K562 (cell line): ENCODE data around the gene PSMB11. TPM values are rescaled to one million over a fixed set of nuclear protein-coding genes. Genes with fewer than 3 reads are reported as not detected.

ENCODE experiments used
- ATAC-seq: fragments of 200-7000 bp; cut with Tn5 transposase; 3 replicates; pipeline ENCODE4 v1.9.1; 2020; ENCODE audit warnings: moderate library complexity
- BruUV-seq: library from RNA; stranded (reverse); fragments of 400-500 nt; replicated peaks from 2 replicates; lab custom pipeline; 2021; lab: Mats Ljungman, UMichigan
- CTCF ChIA-PET: fragments of 300-600 bp; formaldehyde crosslinking; extraction: SDS; loops from one replicate; lab custom pipeline; 2021; ENCODE audit warnings: low intra/inter-chr PET ratio; lab: Yijun Ruan, JAX
- POLR2A ChIA-PET: fragments of 300-600, 350-650 bp; sonication (Branson Sonifier 250); formaldehyde crosslinking; extraction: SDS; loops from one replicate; lab custom pipeline; 2021; ENCODE audit warnings: antibody characterized with exemption, inconsistent platforms; lab: Yijun Ruan, JAX
- DNase-seq, 4 experiments: peaks; one replicate each; pipeline versions ENCODE4 v3.0.0 to v3.0.0-alpha.2; 2011 to 2018; ENCODE audit warnings: low spot score in 3 of 4, mixed read lengths in 3 of 4; ENCODE audit errors: extremely low read depth in 1 of 4
- FAIRE-seq: peaks from 2 replicates; lab custom pipeline; 2011; peaks lifted over from hg19 to GRCh38; lab: Jason Lieb, UNC
- H2AFZ ChIP-seq: 2 replicates; pipeline ENCODE4 v1.6.0; 2011; ENCODE audit warnings: low read depth, low read length, control low read depth, inconsistent platforms
- H3K27ac ChIP-seq: fragments of 200-600 bp; 3 replicates; pipeline ENCODE4 v1.8.0; 2011; ENCODE audit warnings: low read depth, mild to moderate bottlenecking, control low read depth, inconsistent platforms, low read length, moderate library complexity, mixed read lengths; ENCODE audit errors: extremely low read depth
- H3K27me3 ChIP-seq, 2 experiments: fragments of 300-600 bp in 1 of 2; 2 replicates in 1 of 2; 3 replicates in 1 of 2; pipeline versions ENCODE4 v1.6.0 to v1.8.0; 2011; ENCODE audit warnings: inconsistent platforms in 2 of 2, low read length in 2 of 2, mild to moderate bottlenecking in 1 of 2, mixed read lengths in 1 of 2, moderate library complexity in 1 of 2; ENCODE audit not compliant: control insufficient read depth in 2 of 2, insufficient read depth in 2 of 2
- H3K36me3 ChIP-seq: fragments of 300-600 bp; 3 replicates; pipeline ENCODE4 v1.8.0; 2011; ENCODE audit warnings: mild to moderate bottlenecking, low read length, inconsistent platforms; ENCODE audit not compliant: control insufficient read depth, insufficient read depth
- H3K4me1 ChIP-seq, 2 experiments: fragments of 200-600 bp in 1 of 2; replicated peaks in 1 of 2; 2 replicates in 1 of 2; 3 replicates in 1 of 2; pipeline versions ENCODE4 v1.5.1 to v1.8.0; 2011; ENCODE audit warnings: inconsistent platforms in 2 of 2, low read length in 2 of 2, mild to moderate bottlenecking in 1 of 2, mixed read lengths in 1 of 2, moderate library complexity in 1 of 2; ENCODE audit not compliant: control insufficient read depth in 2 of 2, insufficient read depth in 2 of 2
- H3K4me2 ChIP-seq: 2 replicates; pipeline ENCODE4 v1.6.1; 2011; ENCODE audit warnings: low read length, control low read depth, inconsistent platforms, mixed read lengths; ENCODE audit not compliant: insufficient read depth
- H3K4me3 ChIP-seq: fragments of 200-600 bp; sonication (generic), shearing (Covaris generic); 2 replicates; pipeline ENCODE4 v1.5.1; 2016; ENCODE audit warnings: control low read depth, inconsistent platforms
- H3K79me2 ChIP-seq: fragments of 200-600 bp; 3 replicates; pipeline ENCODE4 v1.8.0; 2011; ENCODE audit warnings: low read length, inconsistent platforms; ENCODE audit not compliant: control insufficient read depth, insufficient read depth
- H3K9ac ChIP-seq, 2 experiments: 2 replicates each; pipeline versions ENCODE4 v1.6.0 to v1.6.1; 2011; ENCODE audit warnings: low read depth in 2 of 2, low read length in 2 of 2, control low read depth in 1 of 2, inconsistent platforms in 1 of 2, mild to moderate bottlenecking in 1 of 2, mixed read lengths in 1 of 2; ENCODE audit not compliant: insufficient read depth in 1 of 2
- H3K9me1 ChIP-seq: one replicate; pipeline ENCODE4 v1.6.0; 2011; ENCODE audit warnings: inconsistent platforms, mild to moderate bottlenecking, low read length, moderate library complexity; ENCODE audit not compliant: control insufficient read depth, insufficient read depth
- H3K9me3 ChIP-seq: replicated peaks from 2 replicates; pipeline ENCODE4 v1.5.1; 2011; ENCODE audit warnings: low read depth, low read length, inconsistent platforms; ENCODE audit not compliant: control insufficient read depth, insufficient read depth
- H4K20me1 ChIP-seq: replicated peaks from 2 replicates; pipeline ENCODE4 v1.6.1; 2011; ENCODE audit warnings: low read length, inconsistent platforms, mixed read lengths; ENCODE audit not compliant: control insufficient read depth, insufficient read depth
- ATF1 ChIP-seq, 2 experiments: fragments of 450-650 bp in 1 of 2; IDR thresholded peaks; 2 replicates each; pipeline ENCODE4 v1.6.1; 2016; ENCODE audit warnings: missing compliant biosample characterization in 1 of 2, missing genetic modification characterization in 1 of 2
- CTBP1 ChIP-seq: fragments of 450-650 bp; IDR thresholded peaks from 2 replicates; pipeline ENCODE4 v1.6.1; 2016; ENCODE audit warnings: borderline replicate concordance
- E2F6 ChIP-seq, 2 experiments: IDR thresholded peaks; 2 replicates each; pipeline ENCODE4 v1.6.1; 2011; ENCODE audit warnings: borderline replicate concordance in 1 of 2, control low read depth in 1 of 2, low read depth in 1 of 2, low read length in 1 of 2, mild to moderate bottlenecking in 1 of 2, mixed read lengths in 1 of 2, moderate library complexity in 1 of 2; ENCODE audit not compliant: insufficient read depth in 1 of 2, insufficient read length in 1 of 2, poor library complexity in 1 of 2, severe bottlenecking in 1 of 2; ENCODE audit errors: extremely low read depth in 1 of 2
- FUS ChIP-seq: fragments of 200-400 bp; formaldehyde crosslinking; optimal IDR thresholded peaks from 2 replicates; pipeline ENCODE3; 2017; ENCODE audit warnings: low read depth, low read length
- HDGF ChIP-seq: fragments of 450-650 bp; IDR thresholded peaks from 2 replicates; pipeline ENCODE4 v1.6.1; 2016
- HSF4 ChIP-seq: fragments of 250-450 bp; sonication (Bioruptor Pico); IDR thresholded peaks from 2 replicates; pipeline ENCODE4 v2.1.2; 2022; ENCODE audit warnings: mild to moderate bottlenecking, moderate library complexity, borderline replicate concordance
- MBD2 ChIP-seq: sonication (generic); IDR thresholded peaks from 2 replicates; pipeline ENCODE4 v1.6.1; 2016; ENCODE audit warnings: low read depth, borderline replicate concordance
- MCM7 ChIP-seq, 2 experiments: fragments of 450-650 bp; IDR thresholded peaks; 2 replicates each; pipeline ENCODE4 v1.6.1; 2016 to 2018
- NFIC ChIP-seq: fragments of 450-650 bp; IDR thresholded peaks from 2 replicates; pipeline ENCODE4 v1.6.1; 2017; ENCODE audit warnings: mild to moderate bottlenecking, inconsistent platforms
- NRF1 ChIP-seq, 2 experiments: fragments of 450-650 bp; IDR thresholded peaks in 1 of 2; conservative IDR thresholded peaks in 1 of 2; 2 replicates each; pipeline ENCODE4 v1.6.1; 2014; ENCODE audit warnings: mild to moderate bottlenecking in 2 of 2
- PHTF2 ChIP-seq: fragments of 250-450 bp; sonication (Bioruptor Pico); IDR thresholded peaks from 2 replicates; pipeline ENCODE4 v1.5.0; 2021; ENCODE audit warnings: mild to moderate bottlenecking
- PRDM10 ChIP-seq: fragments of 450-650 bp; IDR thresholded peaks from 2 replicates; pipeline ENCODE4 v1.6.1; 2018; ENCODE audit not compliant: partially characterized antibody
- PREB ChIP-seq: sonication (generic); formaldehyde crosslinking; IDR thresholded peaks from 2 replicates; pipeline ENCODE4 v1.8.1; 2023; ENCODE audit warnings: mild to moderate bottlenecking, missing genetic modification reagents
- RFX1 ChIP-seq: fragments of 450-650 bp; IDR thresholded peaks from 2 replicates; pipeline ENCODE4 v1.6.1; 2016; ENCODE audit warnings: mild to moderate bottlenecking, moderate library complexity
- TAL1 ChIP-seq: fragments of 450-650 bp; IDR thresholded peaks from 2 replicates; pipeline ENCODE4 v1.6.1; 2016; ENCODE audit warnings: mild to moderate bottlenecking
- TGIF2 ChIP-seq: sonication (generic); formaldehyde crosslinking; IDR thresholded peaks from 2 replicates; pipeline ENCODE4 v1.8.1; 2022; ENCODE audit warnings: mild to moderate bottlenecking, missing genetic modification reagents, moderate library complexity
- ZC3H4 ChIP-seq: sonication (generic); formaldehyde crosslinking; IDR thresholded peaks from 2 replicates; pipeline ENCODE4 v1.9.0; 2021; ENCODE audit warnings: missing genetic modification reagents, borderline replicate concordance
- ZNF263 ChIP-seq: sonication (generic); formaldehyde crosslinking; IDR thresholded peaks from 2 replicates; pipeline ENCODE4 v1.8.0; 2022; ENCODE audit warnings: mild to moderate bottlenecking, missing genetic modification reagents, borderline replicate concordance
- ZNF696 ChIP-seq: fragments of 250-450 bp; sonication (Bioruptor Pico); conservative IDR thresholded peaks from 2 replicates; pipeline ENCODE4 v1.4.0; 2020; ENCODE audit warnings: mild to moderate bottlenecking, moderate library complexity
- WGBS: fragments of 100-300 bp; shearing (Covaris generic); methylation state at CpG from one replicate; pipeline ENCODE4 v1.1.6; 2016; ENCODE audit warnings: low coverage, mixed read lengths; ENCODE audit not compliant: insufficient coverage; ENCODE audit errors: missing lambda C conversion rate; 5-methylcytosine and 5-hydroxymethylcytosine counted together
- in situ Hi-C: fragments of 300-500 bp; cut with MboI; formaldehyde crosslinking; loops from 4 replicates; pipeline ENCODE4 v1.15.0; 2018; ENCODE audit warnings: inconsistent platforms, mixed read lengths
- intact Hi-C: fragments of 100-400 bp; cut with micrococcal nuclease; formaldehyde crosslinking; loops from 2 replicates; pipeline ENCODE4 v1.14.2; 2022
- polyA plus RNA-seq, 8 experiments: library from polyadenylated mRNA; depleted of rRNA in 4 of 8; stranded (reverse) in 5 of 8; unstranded in 3 of 8; fragments of >200 nt; fragmentation: Nextera tagmentation in 2 of 8; fragmentation: Illumina TruSeq in 1 of 8; extraction: Ambion mirVana in 2 of 8; extraction: Trizol in 1 of 8; gene quantifications; 2 replicates each; pipeline versions ENCODE4 v1.2.1 to v1.2.3, GENCODE V29; 2011 to 2014; ENCODE audit warnings: inconsistent platforms in 1 of 8, missing spikeins in 1 of 8
- total RNA-seq, 7 experiments: library from RNA; depleted of rRNA in 6 of 7; stranded (reverse); fragments of >200 nt in 6 of 7; fragmentation: Illumina TruSeq in 2 of 7; extraction: Trizol in 2 of 7; gene quantifications; 2 replicates each; pipeline versions ENCODE4 v1.2.1 to v1.2.3, GENCODE V29; 2011 to 2021; ENCODE audit warnings: low replicate concordance in 1 of 7

The PSMB11 gene
- total and polyA plus RNA-seq, 9 of the 15 experiments (the other 6 are each of a cell fraction or from before 2014, with no cell fraction given) = not detected

- H3K27ac ChIP-seq = no peak overlapping the region
- H3K79me2 ChIP-seq = no peaks in the 10 kb centered on the region
- no peak overlapping the region for H3K4me3 ChIP-seq
- H3K9me3 ChIP-seq = no peaks in the 10 kb centered on the region
- CTCF ChIA-PET = no interaction called here
- no peaks in the 10 kb centered on the region for H3K27me3 ChIP-seq
- peak overlapping the region; percentile 78 for H2AFZ ChIP-seq
- DNase-seq (peak in 2 of 4 experiments; percentile 42 to 49), FAIRE-seq (peak; percentile 67), ATAC-seq (peak; percentile 63)
- intact Hi-C loops (no loop called here), in situ Hi-C loops (no loop called here)
- no TSS peak for BruUV-seq
- peaks cover 3% of the 10 kb centered on the region; the same call in 1 of the 3 replicates for H3K36me3 ChIP-seq
- POLR2A ChIA-PET = interaction anchor here (1.0 to 1.7 kb wide), 2 partner anchors 38 to 50 kb away, joined by 3 to 5 read pairs; no protein-coding TSS in a partner anchor
- 32% methylated on average over 8 of the region's 8 CpGs for WGBS
- H3K9me1 ChIP-seq = no peaks in the 10 kb centered on the region
- H3K4me1 ChIP-seq = peaks cover 15 to 35% of the 10 kb centered on the region in 2 experiments
- peak overlapping the region; percentile 46; the same call in 1 of the 2 replicates for H3K4me2 ChIP-seq
- no peaks in the 10 kb centered on the region for H4K20me1 ChIP-seq
- H3K9ac ChIP-seq = peak overlapping the region; percentile 12 to 28; a peak in 2 of 4 replicates
- TF ChIP-seq E2F6 (IDR thresholded peaks at IDR 0.05; ENCODE audit: borderline replicate concordance in 1 of 2, extremely low read depth in 1 of 2, insufficient read depth in 1 of 2, insufficient read length in 1 of 2, low read depth in 1 of 2, low read length in 1 of 2, poor library complexity in 1 of 2, severe bottlenecking in 1 of 2) (no peak), NFIC (0 out of 2 replicates have a peak, but pooled peaks have one; percentile 26), RFX1 (no peak), PREB (CRISPR knock-in tag) (no peak), TAL1 (no peak), HSF4 (CRISPR knock-in tag) (no peak), CTBP1 (0 out of 2 replicates have a peak, but pooled peaks have one; percentile 51), PRDM10 (peak; percentile 5), ZC3H4 (CRISPR knock-in tag) (no peak), MBD2 (no peak), ATF1 (CRISPR knock-in tag; IDR thresholded peaks at IDR 0.05) (no peak), ATF1 (tag; IDR thresholded peaks at IDR 0.05) (no peak), HDGF (no peak), FUS (no peak), TGIF2 (CRISPR knock-in tag) (no peak), ZNF696 (CRISPR knock-in tag) (no peak), MCM7 (IDR thresholded peaks at IDR 0.05) (no peak), PHTF2 (CRISPR knock-in tag) (no peak), NRF1 (conservative IDR thresholded peaks at IDR 0.05 in 1 of 2, IDR thresholded peaks at IDR 0.05 in 1 of 2) (0 out of 4 replicates have a peak, but pooled peaks of 1 of the 2 experiments have one; percentile 18), ZNF263 (CRISPR knock-in tag) (peak; percentile 95)
These were observed 2.8 kb downstream of the PSMB11 start for GRCh38 chr14:23044840-23045239.
